Esophagus muscularis mucosa (tissue), 4 donors: ENCODE data around the gene STK24. TPM values are rescaled to one million over a fixed set of nuclear protein-coding genes. Genes with fewer than 3 reads are reported as not detected.
A peak's percentile ranks its signal among the peaks of the same experiment; 100 is the strongest.

Source experiments
- DNase-seq: peaks from one replicate; pipeline ENCODE4 v3.0.0-alpha.2; 2017; ENCODE audit errors: extremely low spot score
- H3K27ac ChIP-seq, 4 donors: fragments of 200-600 bp; sonication (generic); replicated peaks in 1 of 4; 1 replicate in 3 of 4; 2 replicates in 1 of 4; pipeline ENCODE4 v1.5.1; 2016 to 2019; ENCODE audit warnings: mild to moderate bottlenecking in 1 of 4
- H3K27me3 ChIP-seq, 4 donors: fragments of 200-600 bp; sonication (generic); one replicate each; pipeline versions ENCODE4 v1.5.1 to v1.6.0; 2016 to 2019
- H3K36me3 ChIP-seq, 4 donors: fragments of 200-600 bp; sonication (generic); one replicate each; pipeline ENCODE4 v1.5.1; 2016 to 2019
- H3K4me1 ChIP-seq, 4 donors: fragments of 200-600 bp; sonication (generic); one replicate each; pipeline ENCODE4 v1.5.1; 2016 to 2019
- H3K4me3 ChIP-seq, 4 donors: fragments of 200-600 bp; sonication (generic); 1 replicate in 2 of 4; 2 replicates in 2 of 4; pipeline ENCODE4 v1.5.1; 2016 to 2019; ENCODE audit warnings: mild to moderate bottlenecking in 4 of 4, moderate library complexity in 1 of 4
- H3K9me3 ChIP-seq, 4 donors: fragments of 200-600 bp; sonication (generic); 1 replicate in 3 of 4; 2 replicates in 1 of 4; pipeline ENCODE4 v1.5.1; 2016 to 2019
- EP300 ChIP-seq: sonication (generic); formaldehyde crosslinking; IDR thresholded peaks from one replicate; pipeline ENCODE4 v1.6.1; 2017; ENCODE audit warnings: antibody characterized with exemption
- POLR2A ChIP-seq: fragments of 450-650 bp; IDR thresholded peaks from one replicate; pipeline ENCODE4 v1.6.1; 2017; ENCODE audit warnings: antibody characterized with exemption, moderate library complexity, mild to moderate bottlenecking, low read depth
- POLR2AphosphoS5 ChIP-seq, 2 donors: sonication (generic); formaldehyde crosslinking; IDR thresholded peaks; one replicate each; pipeline ENCODE4 v1.6.1; 2017; ENCODE audit warnings: antibody characterized with exemption in 2 of 2
- WGBS: methylation state at CpG from one replicate; pipeline ENCODE4 v1.1.5; 2018; 5-methylcytosine and 5-hydroxymethylcytosine counted together
- intact Hi-C: fragments of 100-400 bp; cut with DNase I; formaldehyde crosslinking; loops from one replicate; pipeline ENCODE4 v1.15.1; 2023
- total RNA-seq, 4 donors: library from RNA; depleted of rRNA; stranded (reverse); fragments of >200 nt; gene quantifications; one replicate each; pipeline versions ENCODE4 v1.1.0 to v1.2.1, GENCODE V29; 2016
- TF ChIP-seq, protein P1 (sequence below), 3 experiments: fragments of 200-600 bp in 2 of 3; fragments of 450-650 bp in 1 of 3; sonication (generic) in 2 of 3; IDR thresholded peaks; one replicate each; pipeline ENCODE4 v1.5.1; 2017 to 2019; ENCODE audit warnings: antibody characterized with exemption in 3 of 3, mild to moderate bottlenecking in 2 of 3, moderate library complexity in 1 of 3

STK24 gene
- total RNA-seq, 4 donors from 2014 or later, result 61.9 to 108 (median 96.7) TPM

DNA sequence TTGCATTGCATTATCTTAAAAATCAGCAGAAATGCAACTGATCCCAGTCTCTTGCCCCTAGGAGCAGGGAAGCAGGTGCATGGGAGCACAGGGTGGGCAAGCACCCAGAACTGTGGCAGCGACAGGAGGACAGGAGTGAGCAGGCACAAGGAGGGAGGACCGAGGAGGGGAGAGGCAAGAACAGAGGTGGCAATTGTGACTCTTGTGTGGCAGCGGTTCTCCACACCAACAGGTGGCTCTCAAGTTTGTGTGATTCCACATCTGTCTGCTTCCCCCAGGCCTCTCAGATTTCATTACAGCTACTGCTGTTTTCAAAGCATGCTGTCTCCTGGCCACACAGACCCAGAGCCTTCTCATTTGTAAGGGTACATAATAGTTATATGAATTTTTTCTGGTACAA is 108.5 kb downstream of the STK24 start:
- H3K4me1 ChIP-seq, result peaks cover 36 to 45% (median 41%) of the 10 kb centered on the region in 4 donors
- intact Hi-C loops, result no loop called here
- TF ChIP-seq, protein P1, sequence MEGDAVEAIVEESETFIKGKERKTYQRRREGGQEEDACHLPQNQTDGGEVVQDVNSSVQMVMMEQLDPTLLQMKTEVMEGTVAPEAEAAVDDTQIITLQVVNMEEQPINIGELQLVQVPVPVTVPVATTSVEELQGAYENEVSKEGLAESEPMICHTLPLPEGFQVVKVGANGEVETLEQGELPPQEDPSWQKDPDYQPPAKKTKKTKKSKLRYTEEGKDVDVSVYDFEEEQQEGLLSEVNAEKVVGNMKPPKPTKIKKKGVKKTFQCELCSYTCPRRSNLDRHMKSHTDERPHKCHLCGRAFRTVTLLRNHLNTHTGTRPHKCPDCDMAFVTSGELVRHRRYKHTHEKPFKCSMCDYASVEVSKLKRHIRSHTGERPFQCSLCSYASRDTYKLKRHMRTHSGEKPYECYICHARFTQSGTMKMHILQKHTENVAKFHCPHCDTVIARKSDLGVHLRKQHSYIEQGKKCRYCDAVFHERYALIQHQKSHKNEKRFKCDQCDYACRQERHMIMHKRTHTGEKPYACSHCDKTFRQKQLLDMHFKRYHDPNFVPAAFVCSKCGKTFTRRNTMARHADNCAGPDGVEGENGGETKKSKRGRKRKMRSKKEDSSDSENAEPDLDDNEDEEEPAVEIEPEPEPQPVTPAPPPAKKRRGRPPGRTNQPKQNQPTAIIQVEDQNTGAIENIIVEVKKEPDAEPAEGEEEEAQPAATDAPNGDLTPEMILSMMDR (IDR thresholded peaks at IDR 0.05), result no peak
- whole genome bisulfite sequencing, result 58% methylated on average over 3 of the region's 3 CpGs
- H3K9me3 ChIP-seq, result no peaks in the 10 kb centered on the region
- H3K27ac ChIP-seq, result peak overlapping the region in 3 of 4 donors; percentile 13 to 29 (median 27)
- DNase-seq, result no peak
- H3K36me3 ChIP-seq, result peaks cover 0 to 59% (median 34%) of the 10 kb centered on the region in 4 donors
- no peak overlapping the region for H3K4me3 ChIP-seq
- H3K27me3 ChIP-seq, result no peaks in the 10 kb centered on the region

DNA sequence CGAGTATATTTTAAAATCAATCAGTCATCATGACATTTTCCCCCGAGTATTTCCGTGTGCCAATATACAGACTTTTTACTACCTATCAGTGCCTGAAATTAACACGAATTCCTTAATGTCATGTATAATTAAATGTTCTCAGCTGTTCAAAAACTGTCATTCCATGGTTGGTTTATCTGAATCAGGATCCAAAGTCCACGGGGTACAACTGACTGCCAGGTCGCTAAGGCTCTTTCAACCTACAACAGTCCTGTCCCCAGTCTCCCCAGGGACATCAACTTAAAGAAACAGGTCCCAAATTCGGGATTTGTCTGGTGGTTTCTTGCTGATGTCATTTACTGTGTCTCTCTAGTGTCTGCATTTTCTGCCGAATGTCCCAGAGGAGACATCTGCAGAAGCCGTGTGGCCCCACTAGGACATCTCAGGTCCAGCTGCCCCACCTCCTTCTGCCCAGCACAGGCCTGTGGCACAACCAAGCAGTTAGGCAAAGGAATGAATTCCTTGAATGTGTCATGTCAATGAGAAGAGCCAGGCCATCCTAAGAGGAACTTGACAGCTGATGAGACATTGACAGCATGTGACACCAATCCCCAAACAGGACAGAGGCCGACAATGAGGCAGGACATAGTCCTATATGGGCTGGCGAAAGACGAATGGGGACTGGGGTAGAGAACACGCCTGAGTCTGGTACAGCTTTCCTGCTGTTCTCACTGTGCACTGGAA is 109.5 kb downstream of the STK24 start:
- H3K36me3 ChIP-seq, result peaks cover 0 to 60% (median 37%) of the 10 kb centered on the region in 4 donors
- H3K9me3 ChIP-seq, result no peaks in the 10 kb centered on the region
- intact Hi-C loops, result no loop called here
- peaks cover 43 to 51% (median 46%) of the 10 kb centered on the region in 4 donors for H3K4me1 ChIP-seq
- TF ChIP-seq POLR2AphosphoS5 (IDR thresholded peaks at IDR 0.05) (no peak), POLR2A (no peak), EP300 (no peak)
- TF ChIP-seq, protein P1 (IDR thresholded peaks at IDR 0.05), result no peak
- H3K4me3 ChIP-seq, result no peak overlapping the region
- DNase-seq, result no peak
- peak overlapping the region in 3 of 4 donors; percentile 13 to 29 (median 27) for H3K27ac ChIP-seq
- WGBS, result 80% methylated on average over 11 of the region's 13 CpGs
- H3K27me3 ChIP-seq, result no peaks in the 10 kb centered on the region

DNA sequence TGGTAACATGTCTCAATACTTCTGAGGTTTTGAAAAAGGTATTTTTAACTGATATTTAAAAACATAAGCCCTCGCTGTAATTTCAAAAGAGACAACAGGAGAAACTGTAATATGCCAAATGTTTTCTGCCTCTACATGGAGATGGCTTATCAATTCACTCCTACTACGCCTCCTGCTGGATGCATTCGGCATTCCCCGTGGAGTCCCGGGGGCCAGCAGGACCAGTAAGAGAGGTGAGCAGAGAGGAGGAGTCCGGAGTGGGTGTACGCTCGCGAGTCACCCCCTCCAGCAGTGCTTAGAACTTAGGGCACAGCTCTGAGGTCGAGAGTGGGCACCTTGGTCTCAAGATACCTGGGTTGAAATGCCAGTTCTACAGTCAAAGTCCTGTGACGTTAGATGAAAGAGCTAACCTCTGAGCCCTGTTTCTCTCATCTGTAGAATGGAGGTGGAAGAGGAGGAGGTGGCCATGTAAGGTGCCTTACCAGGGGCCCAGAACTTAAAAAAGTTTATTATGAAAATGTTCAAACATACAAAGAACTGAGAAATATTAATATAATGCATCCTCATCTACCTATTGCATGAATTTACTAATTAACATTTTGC is 110.2 kb downstream of the STK24 start:
- Histone ChIP-seq H3K4me3 (no peak overlapping the region), H3K4me1 (peaks cover 44 to 53% (median 49%) of the 10 kb centered on the region in 4 donors), H3K27ac (no peak overlapping the region), H3K9me3 (no peaks in the 10 kb centered on the region), H3K27me3 (no peaks in the 10 kb centered on the region), H3K36me3 (peaks cover 0 to 60% (median 35%) of the 10 kb centered on the region in 4 donors)
- WGBS, result 58% methylated on average over 7 of the region's 11 CpGs
- no peak for TF ChIP-seq EP300
- TF ChIP-seq, protein P1 (IDR thresholded peaks at IDR 0.05), result peak; percentile 44 to 73 (median 58)
- no peak for TF ChIP-seq POLR2AphosphoS5 (IDR thresholded peaks at IDR 0.05)
- no peak for DNase-seq
- intact Hi-C loops, result no loop called here

DNA sequence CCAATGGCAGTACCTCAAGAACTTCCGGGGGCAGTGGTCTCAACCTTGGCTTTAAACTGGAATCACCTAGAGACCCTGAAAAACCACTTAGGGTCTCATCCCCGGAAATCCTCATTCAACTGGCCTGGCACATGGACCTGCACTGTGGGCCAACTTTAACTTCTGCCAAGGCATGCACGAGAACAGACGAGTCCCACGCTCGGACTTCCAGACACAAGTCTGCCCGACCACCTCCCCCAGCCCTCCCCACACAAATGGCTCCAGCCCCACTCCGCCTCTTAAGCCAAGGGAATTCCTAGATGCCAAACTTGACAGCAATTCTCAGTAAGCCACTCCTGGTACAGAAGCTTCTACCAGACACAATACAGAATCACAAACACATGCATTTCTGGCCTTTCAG is 114.0 kb downstream of the STK24 start:
- no peaks in the 10 kb centered on the region for H3K27me3 ChIP-seq
- intact Hi-C loops, result no loop called here
- no peak for DNase-seq
- peaks cover 11 to 74% (median 54%) of the 10 kb centered on the region in 4 donors for H3K36me3 ChIP-seq
- TF ChIP-seq, protein P1 (IDR thresholded peaks at IDR 0.05), result no peak
- TF ChIP-seq POLR2A, result no peak
- TF ChIP-seq POLR2AphosphoS5 (IDR thresholded peaks at IDR 0.05), result no peak
- TF ChIP-seq EP300, result no peak
- H3K4me3 ChIP-seq, result no peak overlapping the region
- H3K9me3 ChIP-seq, result no peaks in the 10 kb centered on the region
- WGBS, result 75% methylated on average over 8 of the region's 8 CpGs
- H3K4me1 ChIP-seq, result peaks cover 31 to 54% (median 40%) of the 10 kb centered on the region in 4 donors
- H3K27ac ChIP-seq, result no peak overlapping the region
